A375 (cell line): Measurements from ENCODE around the gene FSIP1. TPM values are rescaled to one million over a fixed set of nuclear protein-coding genes. Genes with fewer than 3 reads are reported as not detected.

Source experiments
- total RNA-seq: library from RNA; depleted of rRNA; stranded (reverse); fragments of >200 nt; shearing (Covaris generic); gene quantifications from 2 replicates; pipeline ENCODE4 v1.2.3, GENCODE V29; 2014; rRNA removed

Gene FSIP1
- total RNA-seq, result 1.6 and 2.6 TPM in 2 replicates

GRCh38 chr15:39782441-39783138 is at the start of gene FSIP1:
Gene FSIP1, minus strand, starts transcription at chr15:39782841. Its CDS starts 6,317 bp downstream, at chr15:39776524.

GRCh38 chr15:39580485-39581241 is 202.0 kb downstream of the FSIP1 start, which contains the start of gene THBS1:
Gene THBS1, plus strand, starts transcription at chr15:39581079. Its CDS starts 779 bp downstream, at chr15:39581858.

Other genes with a start within 250 kb of the FSIP1 start
- 499 and 561 TPM in 2 replicates for gene THBS1, start 201.8 kb downstream of the FSIP1 start, total RNA-seq
- 21.1 and 22.0 TPM in 2 replicates for gene GPR176, start 137.4 kb upstream of the FSIP1 start, total RNA-seq
- 50.4 and 62.5 TPM in 2 replicates for gene EIF2AK4, start 151.3 kb upstream of the FSIP1 start, total RNA-seq